WTC11 (cell line): ENCODE measurements around the gene ZC2HC1C. TPM values are rescaled to one million over a fixed set of nuclear protein-coding genes. Genes with fewer than 3 reads are reported as not detected.

ENCODE experiments used
- ATAC-seq: fragments of 200-7000 bp; cut with Tn5 transposase; 2 replicates; pipeline ENCODE4 v1.10.0; 2021; ENCODE audit warnings: mild to moderate bottlenecking, moderate library complexity
- CTCF ChIA-PET: fragments of 300-600 bp; sonication (Branson Sonifier 250); formaldehyde crosslinking; loops from one replicate; lab custom pipeline; 2021; ENCODE audit warnings: antibody characterized with exemption; lab: Charles Lee
- POLR2A ChIA-PET: fragments of 350-600 bp; sonication (Branson Sonifier 250); formaldehyde crosslinking; loops from one replicate; lab custom pipeline; 2021; ENCODE audit warnings: antibody characterized with exemption; lab: Charles Lee
- DNase-seq: peaks from one replicate; pipeline ENCODE4 v3.0.0; 2021; ENCODE audit warnings: low spot score
- H3K27ac Mint-ChIP-seq: 2 replicates; pipeline ENCODE4 v1.8.0; 2021; ENCODE audit warnings: mixed read lengths
- H3K27me3 Mint-ChIP-seq: 2 replicates; pipeline ENCODE4 v1.8.0; 2021; ENCODE audit warnings: low read depth, mild to moderate bottlenecking, moderate library complexity, mixed read lengths
- H3K36me3 Mint-ChIP-seq: 2 replicates; pipeline ENCODE4 v1.8.0; 2021; ENCODE audit warnings: mixed read lengths
- H3K4me1 Mint-ChIP-seq: 2 replicates; pipeline ENCODE4 v1.8.0; 2022; ENCODE audit warnings: mixed read lengths
- H3K4me3 Mint-ChIP-seq: 2 replicates; pipeline ENCODE4 v1.8.0; 2021; ENCODE audit warnings: mild to moderate bottlenecking, moderate library complexity, mixed read lengths
- H3K9me3 Mint-ChIP-seq: 2 replicates; pipeline ENCODE4 v1.8.0; 2021; ENCODE audit warnings: mixed read lengths
- AR ChIP-seq: fragments of 250-450 bp; sonication (Bioruptor Pico); IDR thresholded peaks from 2 replicates; pipeline ENCODE4 v1.9.0; 2021; ENCODE audit warnings: mild to moderate bottlenecking
- ATF1 ChIP-seq: sonication (generic); formaldehyde crosslinking; IDR thresholded peaks from 2 replicates; pipeline ENCODE4 v1.8.1; 2023; ENCODE audit warnings: mild to moderate bottlenecking, moderate library complexity, missing genetic modification reagents
- CDX4 ChIP-seq: fragments of 250-450 bp; sonication (Bioruptor Pico); IDR thresholded peaks from 2 replicates; pipeline ENCODE4 v1.9.0; 2021; ENCODE audit warnings: moderate library complexity, mild to moderate bottlenecking, inconsistent platforms, borderline replicate concordance
- ELF4 ChIP-seq: sonication (generic); formaldehyde crosslinking; IDR thresholded peaks from 2 replicates; pipeline ENCODE4 v1.8.1; 2022; ENCODE audit warnings: low read depth, mild to moderate bottlenecking, moderate library complexity, missing genetic modification reagents
- GABPB1 ChIP-seq: sonication (generic); formaldehyde crosslinking; IDR thresholded peaks from 2 replicates; pipeline ENCODE4 v1.8.1; 2023; ENCODE audit warnings: mild to moderate bottlenecking, missing genetic modification reagents
- IRF2 ChIP-seq: sonication (generic); formaldehyde crosslinking; IDR thresholded peaks from 2 replicates; pipeline ENCODE4 v1.8.0; 2022; ENCODE audit warnings: low read depth, missing genetic modification reagents, borderline replicate concordance
- JUN ChIP-seq: sonication (generic); formaldehyde crosslinking; IDR thresholded peaks from 2 replicates; pipeline ENCODE4 v1.8.0; 2023; ENCODE audit warnings: mild to moderate bottlenecking, missing genetic modification reagents
- MXD4 ChIP-seq: fragments of 250-450 bp; sonication (Bioruptor Pico); IDR thresholded peaks from 2 replicates; pipeline ENCODE4 v1.8.0; 2021; ENCODE audit warnings: mild to moderate bottlenecking, moderate library complexity, borderline replicate concordance
- NFE2L1 ChIP-seq: sonication (generic); formaldehyde crosslinking; IDR thresholded peaks from 2 replicates; pipeline ENCODE4 v1.8.1; 2023; ENCODE audit warnings: missing genetic modification reagents
- PREB ChIP-seq: sonication (generic); formaldehyde crosslinking; IDR thresholded peaks from 2 replicates; pipeline ENCODE4 v1.8.1; 2022; ENCODE audit warnings: mild to moderate bottlenecking, missing genetic modification reagents, moderate library complexity, borderline replicate concordance
- PRRX2 ChIP-seq: fragments of 250-450 bp; sonication (Bioruptor Pico); IDR thresholded peaks from 2 replicates; pipeline ENCODE4 v1.8.0; 2021; ENCODE audit warnings: mild to moderate bottlenecking
- TCF7 ChIP-seq: sonication (generic); formaldehyde crosslinking; IDR thresholded peaks from 2 replicates; pipeline ENCODE4 v1.8.0; 2022; ENCODE audit warnings: mild to moderate bottlenecking, low read depth, missing genetic modification reagents, moderate library complexity
- ZBTB43 ChIP-seq: sonication (generic); formaldehyde crosslinking; IDR thresholded peaks from 2 replicates; pipeline ENCODE4 v1.8.1; 2023; ENCODE audit warnings: mild to moderate bottlenecking, missing genetic modification reagents
- ZNF138 ChIP-seq: sonication (generic); formaldehyde crosslinking; conservative IDR thresholded peaks from 2 replicates; pipeline ENCODE4 v1.8.1; 2022; ENCODE audit warnings: mild to moderate bottlenecking, moderate library complexity, missing genetic modification reagents
- ZNF425 ChIP-seq: fragments of 250-450 bp; sonication (Bioruptor Pico); conservative IDR thresholded peaks from 2 replicates; pipeline ENCODE4 v1.9.0; 2021; ENCODE audit warnings: mild to moderate bottlenecking
- ZNF532 ChIP-seq: fragments of 250-450 bp; sonication (Bioruptor Pico); IDR thresholded peaks from 2 replicates; pipeline ENCODE4 v1.9.0; 2021; ENCODE audit warnings: mild to moderate bottlenecking, borderline replicate concordance
- ZNF671 ChIP-seq: fragments of 250-450 bp; sonication (Bioruptor Pico); IDR thresholded peaks from 2 replicates; pipeline ENCODE4 v1.8.0; 2021; ENCODE audit warnings: mild to moderate bottlenecking
- ZSCAN18 ChIP-seq: fragments of 250-450 bp; sonication (Bioruptor Pico); IDR thresholded peaks from 2 replicates; pipeline ENCODE4 v2.1.2; 2022; ENCODE audit warnings: mild to moderate bottlenecking, moderate library complexity
- total RNA-seq: library from RNA; stranded (reverse); gene quantifications from 3 replicates; pipeline ENCODE4 v1.2.3, GENCODE V29; 2021

Gene ZC2HC1C
- total RNA-seq, 1 experiment from 2014 or later: 1.6 TPM

GRCh38 chr14:75128596-75128990 lies 59.2 kb downstream of the ZC2HC1C start:
- no peak overlapping the region for H3K4me3 Mint-ChIP-seq
- H3K36me3 Mint-ChIP-seq: peaks cover 11% of the 10 kb centered on the region
- no peaks in the 10 kb centered on the region for H3K27me3 Mint-ChIP-seq
- peaks cover 18% of the 10 kb centered on the region for H3K4me1 Mint-ChIP-seq
- ATAC-seq: no peak
- no peak overlapping the region for H3K27ac Mint-ChIP-seq
- CTCF ChIA-PET: no interaction called here
- DNase-seq: no peak
- TF ChIP-seq GABPB1 (CRISPR knock-in tag) (no peak), PRRX2 (CRISPR knock-in tag) (no peak), IRF2 (CRISPR knock-in tag) (no peak), ZNF532 (no peak), ZSCAN18 (CRISPR knock-in tag) (no peak), NFE2L1 (CRISPR knock-in tag) (no peak), ZBTB43 (no peak), PREB (CRISPR knock-in tag) (no peak), AR (CRISPR knock-in tag) (no peak), ELF4 (CRISPR knock-in tag) (no peak), JUN (CRISPR knock-in tag) (no peak), ZNF138 (CRISPR knock-in tag) (no peak), TCF7 (CRISPR knock-in tag) (no peak), ATF1 (CRISPR knock-in tag) (no peak), ZNF425 (CRISPR knock-in tag) (no peak), CDX4 (CRISPR knock-in tag) (no peak), ZNF671 (CRISPR knock-in tag) (no peak), MXD4 (no peak)
- TF ChIP-seq, all 79 proteins: peak for 0
- peaks cover 5% of the 10 kb centered on the region for H3K9me3 Mint-ChIP-seq
- POLR2A ChIA-PET: no interaction called here
